AG10803 (cell line): Measurements from ENCODE around the gene CARD11.

Experiments
- DNase-seq: peaks from one replicate; pipeline ENCODE4 v3.0.0; 2010; ENCODE audit warnings: low read depth
- H3K4me3 ChIP-seq: 2 replicates; pipeline ENCODE4 v1.5.1; 2011; ENCODE audit warnings: mild to moderate bottlenecking, low read length, control low read depth
- CTCF ChIP-seq: conservative IDR thresholded peaks from 2 replicates; pipeline ENCODE4 v1.5.1; 2011; ENCODE audit warnings: mild to moderate bottlenecking, low read length, control low read depth, inconsistent platforms

Gene CARD11

DNA sequence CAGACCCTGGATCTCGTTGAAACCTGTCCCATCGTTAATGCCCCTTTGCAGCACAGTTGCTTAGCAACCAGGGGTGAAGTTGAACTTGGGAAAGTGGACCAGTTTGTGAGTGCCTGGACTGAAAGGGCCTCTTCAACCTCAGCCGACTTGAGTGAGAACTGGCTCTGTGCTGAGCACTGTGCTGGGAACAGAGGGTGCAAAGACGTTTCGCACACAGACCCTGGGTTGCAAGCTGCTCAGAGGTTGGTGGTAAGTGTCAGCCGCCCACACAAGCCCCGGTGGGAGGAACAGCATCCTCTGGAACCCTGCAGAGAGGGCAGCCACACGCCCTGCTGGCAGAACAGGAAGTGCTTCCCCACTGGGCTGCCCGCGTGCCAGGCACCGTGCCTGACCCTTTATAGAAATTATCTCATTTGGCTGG lies 89.2 kb downstream of the CARD11 start:
- no peak for TF ChIP-seq CTCF
- DNase-seq = no peak
- H3K4me3 ChIP-seq = no peak overlapping the region

DNA sequence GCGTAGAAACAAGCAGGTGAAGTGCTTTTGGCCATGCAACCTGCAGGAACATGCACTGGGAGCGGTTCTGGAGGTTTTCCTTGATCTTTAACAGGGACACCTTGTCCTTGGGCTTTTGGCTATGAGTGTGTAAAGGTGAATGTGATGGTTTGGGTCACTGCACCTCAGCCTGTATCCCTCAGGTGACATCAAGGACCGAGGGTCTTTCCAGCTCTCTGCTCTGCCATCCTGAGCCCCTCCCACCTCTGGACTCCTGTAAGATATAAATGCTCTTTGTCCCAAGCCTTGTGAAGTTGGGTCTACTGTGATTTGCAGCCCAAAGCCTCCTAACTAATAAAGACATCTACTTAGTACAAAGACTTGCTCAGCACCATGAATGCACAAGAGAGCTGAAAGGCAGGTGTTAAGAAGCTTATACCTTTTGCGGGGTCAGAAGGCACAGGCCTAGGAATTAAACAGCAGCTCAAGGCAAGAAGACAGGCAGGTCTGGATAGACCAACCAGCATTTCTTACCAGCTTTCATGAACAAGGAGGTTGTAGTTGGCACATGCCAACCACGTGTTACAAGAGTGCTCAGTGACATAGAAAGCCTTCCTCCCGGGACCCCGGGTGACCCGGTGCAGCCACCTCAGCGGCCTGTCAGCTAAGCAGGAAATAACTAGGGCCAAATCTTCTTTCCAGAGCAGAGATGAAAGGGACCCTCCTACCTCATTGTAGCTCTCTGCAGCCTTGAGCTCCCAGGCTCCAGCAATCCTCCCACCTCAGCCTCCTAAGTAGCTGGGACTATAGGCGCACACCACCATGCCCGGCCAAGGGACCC lies 89.9 kb downstream of the CARD11 start:
- TF ChIP-seq CTCF = no peak
- H3K4me3 ChIP-seq = no peak overlapping the region
- DNase-seq = no peak

DNA sequence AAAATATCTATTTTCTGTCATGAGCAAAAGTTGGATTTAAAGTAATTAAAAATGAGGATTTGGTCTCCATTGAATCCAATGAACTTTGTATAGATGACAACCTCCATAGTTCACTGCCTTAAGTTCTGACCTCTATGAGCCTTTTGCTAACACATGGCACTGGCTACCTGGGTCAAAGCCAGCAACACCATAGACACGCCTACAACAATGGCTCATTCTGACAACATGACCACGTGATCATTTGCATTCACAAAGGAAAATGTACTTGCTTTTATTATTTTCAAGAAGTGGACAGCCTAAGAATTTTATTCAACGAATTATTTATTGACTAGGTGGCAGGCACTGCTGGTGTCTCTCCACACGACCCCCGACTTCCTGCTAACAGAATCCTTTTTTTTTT lies 90.6 kb downstream of the CARD11 start:
- TF ChIP-seq CTCF = no peak
- no peak overlapping the region for H3K4me3 ChIP-seq
- no peak for DNase-seq

- H3K4me3 ChIP-seq = no peak overlapping the region
- no peak for TF ChIP-seq CTCF
- DNase-seq = no peak
These were observed 91.4 kb downstream of the CARD11 start for GRCh38 chr7:2952316-2952715.

DNA sequence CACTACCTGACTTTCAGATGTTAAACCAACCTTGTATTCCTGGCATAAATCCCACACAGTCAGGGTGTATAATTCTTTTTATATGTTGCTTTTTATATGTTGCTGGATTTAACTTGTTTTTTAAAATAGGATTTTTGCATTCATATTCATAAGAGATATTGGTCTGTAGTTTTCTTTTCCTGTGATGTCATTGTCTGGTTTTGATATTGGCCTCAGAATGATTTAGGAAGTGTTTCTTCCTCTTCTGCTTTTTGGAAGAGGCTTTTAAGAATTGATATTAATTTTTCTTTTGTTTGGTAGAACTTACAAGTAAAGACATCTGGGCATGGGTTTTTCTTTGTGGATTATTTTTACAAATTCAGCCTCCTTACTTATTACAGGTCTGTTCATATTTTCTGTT lies 93.1 kb downstream of the CARD11 start:
- no peak for TF ChIP-seq CTCF
- no peak for DNase-seq
- H3K4me3 ChIP-seq = no peak overlapping the region

DNA sequence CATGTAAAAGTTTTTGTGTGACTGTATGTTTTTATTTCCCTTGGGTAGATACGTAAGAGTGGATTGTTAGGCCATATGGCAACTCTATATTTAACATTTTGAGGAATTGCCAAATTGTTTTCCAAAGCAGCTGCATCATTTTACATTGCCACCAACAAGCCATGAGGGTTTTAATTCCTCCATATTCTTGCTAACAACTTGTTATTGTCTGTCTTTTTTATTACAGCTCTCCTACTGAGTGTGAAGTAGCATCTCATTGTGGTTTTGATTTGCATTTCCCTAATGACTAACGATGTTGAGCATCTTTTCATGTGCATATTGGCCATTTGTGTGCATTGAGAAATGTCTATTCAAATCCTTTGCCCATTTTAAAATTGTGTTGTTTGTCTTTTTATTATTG lies 94.9 kb downstream of the CARD11 start:
- no peak for TF ChIP-seq CTCF
- no peak for DNase-seq
- no peak overlapping the region for H3K4me3 ChIP-seq

- DNase-seq = no peak
- H3K4me3 ChIP-seq = no peak overlapping the region
- no peak for TF ChIP-seq CTCF
These were observed 96.4 kb downstream of the CARD11 start for GRCh38 chr7:2947058-2947780.
